Keratinocyte (primary cell): ENCODE data around the gene VPS13D.

Experiments
- CTCF ChIP-seq, 3 experiments: IDR thresholded peaks in 1 of 3; conservative IDR thresholded peaks in 1 of 3; optimal IDR thresholded peaks in 1 of 3; 2 replicates in 2 of 3; 3 replicates in 1 of 3; pipeline versions ENCODE3 to v1.5.1; 2011; ENCODE audit warnings: low read length in 3 of 3, mild to moderate bottlenecking in 3 of 3, moderate library complexity in 2 of 3, control low read depth in 1 of 3, inconsistent platforms in 1 of 3; ENCODE audit not compliant: insufficient read depth in 2 of 3; ENCODE audit errors: extremely low read depth in 1 of 3
- EZH2 ChIP-seq: IDR thresholded peaks from one replicate; pipeline ENCODE4 v1.6.1; 2012; ENCODE audit warnings: inconsistent platforms, mild to moderate bottlenecking, low read length, moderate library complexity

DNA sequence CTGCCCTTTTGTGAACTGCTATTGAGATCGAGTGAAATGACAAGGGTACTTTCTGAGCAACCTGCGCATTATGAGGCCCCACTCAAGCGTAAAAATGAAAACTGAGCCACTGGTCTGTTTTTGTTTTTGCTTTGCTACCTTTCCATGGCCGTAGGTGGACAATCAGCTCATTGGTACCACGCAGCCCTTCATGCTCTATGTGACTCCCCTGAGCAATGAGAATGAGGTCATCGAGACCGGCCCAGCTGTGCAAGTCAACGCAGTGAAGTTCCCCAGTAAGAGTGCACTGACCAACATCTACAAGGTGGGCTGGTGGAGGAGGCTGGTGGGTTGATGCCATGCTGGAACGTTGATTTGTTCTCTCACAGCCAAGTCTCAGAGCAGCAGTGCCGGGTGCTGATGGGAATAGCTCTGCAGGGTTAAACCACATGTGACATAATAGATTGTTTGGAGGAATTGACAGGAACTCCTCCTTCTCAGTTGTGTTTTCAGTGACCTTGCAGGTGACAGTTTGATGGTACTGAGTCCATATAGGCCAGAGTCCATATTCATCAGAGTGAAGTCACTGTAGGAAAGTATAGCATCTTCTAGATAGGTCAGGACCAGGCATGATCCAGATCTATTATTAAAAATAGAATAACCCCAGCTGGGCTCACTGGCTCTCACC, 170.3 kb downstream of the VPS13D start:
- TF ChIP-seq CTCF (optimal IDR thresholded peaks at IDR 0.05 in 1 of 3, IDR thresholded peaks at IDR 0.05 in 1 of 3, conservative IDR thresholded peaks at IDR 0.05 in 1 of 3; ENCODE audit: extremely low read depth in 1 of 3, insufficient read depth in 2 of 3, low read length in 3 of 3) (no peak), EZH2 (no peak)
